Measurements from ENCODE around the gene NEDD4L.
"Not testable (repeated sequence)": the region's sequence is repeated elsewhere in the genome, so short reads cannot be mapped to it uniquely, and the experiment has no call there.

NEDD4L gene

DNA sequence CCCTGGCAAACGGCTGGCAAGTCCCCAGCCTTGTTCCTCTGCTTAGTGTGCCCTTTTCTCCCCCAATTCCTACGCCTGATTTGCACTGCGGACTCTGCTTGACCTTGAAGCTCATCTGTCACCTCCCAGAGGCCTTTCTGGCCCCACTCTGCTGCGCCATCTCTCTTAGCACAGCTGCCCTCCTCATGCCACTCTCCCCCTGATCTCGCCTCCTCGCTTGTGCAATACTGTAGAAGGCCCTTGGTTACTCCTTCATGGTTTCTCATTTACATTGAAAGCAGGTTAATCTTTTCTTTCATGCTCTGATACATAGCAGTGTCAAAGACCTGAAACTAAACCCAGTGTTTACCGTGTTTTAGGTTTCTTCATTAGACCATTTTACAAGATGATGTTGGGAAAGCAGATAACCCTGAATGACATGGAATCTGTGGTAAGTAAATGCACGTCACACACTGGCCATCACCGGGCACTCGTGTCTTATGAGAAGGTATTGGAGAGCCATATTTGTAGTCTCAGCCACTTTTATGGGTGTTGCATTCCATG is 326.1 kb downstream of the NEDD4L start:
- TF ChIP-seq, protein P1, sequence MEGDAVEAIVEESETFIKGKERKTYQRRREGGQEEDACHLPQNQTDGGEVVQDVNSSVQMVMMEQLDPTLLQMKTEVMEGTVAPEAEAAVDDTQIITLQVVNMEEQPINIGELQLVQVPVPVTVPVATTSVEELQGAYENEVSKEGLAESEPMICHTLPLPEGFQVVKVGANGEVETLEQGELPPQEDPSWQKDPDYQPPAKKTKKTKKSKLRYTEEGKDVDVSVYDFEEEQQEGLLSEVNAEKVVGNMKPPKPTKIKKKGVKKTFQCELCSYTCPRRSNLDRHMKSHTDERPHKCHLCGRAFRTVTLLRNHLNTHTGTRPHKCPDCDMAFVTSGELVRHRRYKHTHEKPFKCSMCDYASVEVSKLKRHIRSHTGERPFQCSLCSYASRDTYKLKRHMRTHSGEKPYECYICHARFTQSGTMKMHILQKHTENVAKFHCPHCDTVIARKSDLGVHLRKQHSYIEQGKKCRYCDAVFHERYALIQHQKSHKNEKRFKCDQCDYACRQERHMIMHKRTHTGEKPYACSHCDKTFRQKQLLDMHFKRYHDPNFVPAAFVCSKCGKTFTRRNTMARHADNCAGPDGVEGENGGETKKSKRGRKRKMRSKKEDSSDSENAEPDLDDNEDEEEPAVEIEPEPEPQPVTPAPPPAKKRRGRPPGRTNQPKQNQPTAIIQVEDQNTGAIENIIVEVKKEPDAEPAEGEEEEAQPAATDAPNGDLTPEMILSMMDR (IDR thresholded peaks at IDR 0.05; ENCODE audit: control insufficient read depth, insufficient read depth, low read depth, low read length, missing control alignments) = no peak
- no peak overlapping the region for H3K4me3 ChIP-seq (ENCODE audit: control insufficient read depth, low read depth, low read length)
- DNase-seq (ENCODE audit: low read depth) = no peak

DNA sequence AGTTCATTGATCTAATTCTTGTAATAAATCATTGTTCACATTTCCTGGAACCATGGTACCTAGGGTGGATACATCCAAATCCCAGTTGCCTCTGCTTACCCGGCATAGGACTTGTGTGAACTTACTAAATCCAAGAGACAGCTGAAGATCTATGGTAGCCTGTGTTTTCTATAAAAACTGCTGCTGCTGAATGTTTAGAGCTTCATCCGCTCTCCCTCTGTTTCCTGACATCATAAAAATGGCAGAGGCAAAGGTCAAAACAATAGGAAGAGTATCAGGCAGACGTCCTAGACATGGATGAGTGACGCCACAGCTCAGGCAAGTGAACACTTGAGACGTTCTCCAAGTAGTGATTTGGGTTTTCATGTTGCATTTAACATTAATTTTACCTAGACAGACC is 326.6 kb downstream of the NEDD4L start:
- H3K4me3 ChIP-seq (ENCODE audit: control insufficient read depth, low read depth, low read length) = no peak overlapping the region
- no peak for DNase-seq (ENCODE audit: low read depth)
- TF ChIP-seq, protein P1 (IDR thresholded peaks at IDR 0.05; ENCODE audit: control insufficient read depth, insufficient read depth, low read depth, low read length, missing control alignments) = no peak

DNA sequence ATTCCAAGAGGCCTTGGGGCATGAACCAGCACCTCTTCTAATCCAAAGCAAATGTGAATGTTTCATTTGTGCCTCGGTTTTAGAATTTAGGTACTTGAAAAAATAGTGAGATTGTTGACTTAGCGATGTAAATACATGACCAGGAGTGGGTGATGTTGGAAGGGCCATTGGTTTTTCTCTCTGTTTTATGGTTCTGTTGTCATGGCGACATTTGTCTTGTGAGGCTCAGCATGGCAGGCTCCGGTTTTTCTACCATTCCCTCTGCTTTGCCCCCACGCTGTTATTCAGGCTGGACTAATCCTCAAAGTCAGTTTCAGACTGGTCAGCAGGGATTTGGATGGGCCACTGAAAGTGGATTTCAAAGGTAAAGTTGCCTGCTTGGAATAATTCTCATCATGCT is 329.5 kb downstream of the NEDD4L start:
- no peak for DNase-seq (ENCODE audit: low read depth)
- TF ChIP-seq, protein P1 (IDR thresholded peaks at IDR 0.05; ENCODE audit: control insufficient read depth, insufficient read depth, low read depth, low read length, missing control alignments) = no peak
- no peak overlapping the region for H3K4me3 ChIP-seq (ENCODE audit: control insufficient read depth, low read depth, low read length)

DNA sequence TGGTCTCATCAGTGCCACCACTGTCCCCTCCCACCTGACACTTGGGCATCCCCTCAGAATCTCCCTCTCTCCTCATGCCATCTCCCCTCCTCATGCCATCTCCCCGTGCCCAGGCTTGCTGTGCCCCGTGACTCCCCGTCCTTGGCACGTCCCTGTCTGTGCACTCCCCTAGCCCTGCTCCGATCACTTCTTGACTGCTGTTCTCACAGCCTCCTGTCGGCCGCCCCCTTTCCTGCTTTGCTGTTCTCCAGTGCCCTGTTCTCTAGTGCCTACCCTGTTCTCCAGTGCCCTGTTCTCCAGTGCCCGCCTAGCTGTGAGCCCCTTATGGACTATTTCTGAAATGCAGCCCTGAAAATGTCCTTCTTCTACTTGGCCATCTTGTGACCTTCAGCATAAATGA is 331.0 kb downstream of the NEDD4L start:
- DNase-seq (ENCODE audit: low read depth) = no peak
- H3K4me3 ChIP-seq (ENCODE audit: control insufficient read depth, low read depth, low read length) = no peak overlapping the region
- TF ChIP-seq, protein P1 (IDR thresholded peaks at IDR 0.05; ENCODE audit: control insufficient read depth, insufficient read depth, low read depth, low read length, missing control alignments) = no peak

DNA sequence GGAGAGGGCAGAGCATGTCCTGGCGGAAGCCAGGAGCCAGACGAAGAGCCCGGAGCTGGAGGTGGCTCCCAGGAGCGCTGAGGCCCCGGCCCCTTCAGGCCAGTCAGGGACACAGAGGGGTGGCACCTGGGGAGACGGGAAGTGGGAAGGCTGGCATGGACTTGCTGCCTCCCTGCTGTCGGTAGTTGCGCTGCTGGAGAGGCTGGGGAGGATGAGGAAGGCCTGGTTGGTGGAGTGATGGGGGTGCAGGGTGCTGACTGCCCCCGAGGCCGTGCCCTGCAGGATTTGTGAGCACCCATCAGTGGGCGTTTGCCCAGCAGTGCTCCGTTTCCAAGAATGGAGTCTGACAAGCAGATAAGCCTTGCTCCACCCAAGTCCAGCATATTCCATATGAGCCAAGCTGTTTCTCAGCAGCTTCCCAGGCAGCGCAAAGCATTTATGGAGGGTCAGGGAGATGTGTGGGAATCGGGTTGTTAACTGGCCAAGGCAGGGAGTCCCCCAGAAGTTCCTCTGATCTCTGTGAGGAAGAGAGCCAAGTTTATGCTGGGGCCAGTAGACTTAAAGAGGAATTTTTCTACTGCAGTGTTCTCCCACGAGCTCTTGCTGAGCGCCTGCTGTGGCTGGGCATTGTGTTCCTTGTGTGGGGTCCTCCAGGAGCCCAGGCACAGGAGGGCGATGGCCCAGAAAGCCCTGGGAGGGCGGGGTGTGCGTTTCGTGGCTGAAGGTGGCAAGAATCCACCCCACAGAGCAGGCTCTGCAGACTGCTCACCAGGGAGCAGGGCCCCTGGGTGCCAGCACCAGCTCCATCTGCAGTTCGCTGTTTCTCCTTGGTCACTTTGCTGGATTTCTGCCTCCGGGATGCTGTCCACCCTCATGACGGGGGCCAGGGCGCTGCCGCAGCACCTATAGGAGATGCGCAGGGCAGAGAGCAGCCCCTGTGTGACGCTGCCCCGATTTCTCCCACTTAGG is 334.7 kb downstream of the NEDD4L start:
- DNase-seq (ENCODE audit: low read depth) = no peak
- TF ChIP-seq, protein P1 (IDR thresholded peaks at IDR 0.05; ENCODE audit: control insufficient read depth, insufficient read depth, low read depth, low read length, missing control alignments) = no peak
- H3K4me3 ChIP-seq (ENCODE audit: control insufficient read depth, low read depth, low read length) = no peak overlapping the region

DNA sequence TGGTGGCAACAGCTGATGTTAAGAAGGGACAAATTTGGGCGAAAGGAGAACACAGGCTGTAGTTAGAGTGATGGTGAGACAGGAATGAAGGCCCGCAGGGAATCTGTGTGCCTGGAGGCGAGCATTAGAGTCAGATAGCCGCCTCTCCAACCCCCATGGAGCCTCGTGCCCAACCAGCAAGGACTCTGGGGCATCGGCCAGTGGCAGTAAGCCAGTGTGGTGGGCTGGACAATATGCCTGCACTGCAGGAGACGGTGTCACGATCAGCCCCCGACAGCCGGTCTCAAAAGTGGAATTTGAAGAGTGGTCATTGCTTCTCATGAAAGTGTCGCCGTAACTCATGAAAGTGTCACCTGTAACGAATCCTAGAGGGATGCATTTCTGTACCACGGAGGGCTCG is 335.4 kb downstream of the NEDD4L start:
- DNase-seq (ENCODE audit: low read depth) = no peak
- TF ChIP-seq, protein P1 (IDR thresholded peaks at IDR 0.05; ENCODE audit: control insufficient read depth, insufficient read depth, low read depth, low read length, missing control alignments) = no peak
- H3K4me3 ChIP-seq (ENCODE audit: control insufficient read depth, low read depth, low read length) = no peak overlapping the region

DNA sequence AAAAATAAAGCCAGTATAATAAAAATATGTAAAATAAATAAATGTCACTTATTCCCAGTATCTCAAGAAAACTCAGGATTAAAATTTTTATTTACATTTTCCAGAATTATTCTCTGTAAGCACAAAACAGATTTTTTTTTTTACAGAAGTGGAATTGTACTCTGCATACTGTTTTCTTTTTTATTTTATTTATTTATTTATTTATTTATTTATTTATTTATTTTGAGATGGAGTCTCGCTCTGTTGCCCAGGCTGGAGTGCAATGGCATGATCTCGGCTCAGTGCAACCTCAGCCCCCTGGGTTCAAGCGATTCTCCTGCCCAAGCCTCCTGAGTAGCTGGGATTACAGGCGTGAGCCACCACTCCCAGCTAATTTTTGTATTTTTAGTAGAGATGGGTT is 336.1 kb downstream of the NEDD4L start:
- DNase-seq (ENCODE audit: low read depth); H3K4me3 ChIP-seq (ENCODE audit: control insufficient read depth, low read depth, low read length): not testable (repeated sequence)

Measured in AG09309 (cell line).